Stimulated activated naive CD8-positive, alpha-beta T cell treated with anti-CD3 and anti-CD28 coated beads, Interleukin-15, Interleukin-2, amounts not matched to agents 100 U/mL and 50 U/mL, for 24 hours (primary cell): ENCODE results near the gene SCGB1C1.
A peak's percentile ranks its signal among the peaks of the same experiment; 100 is the strongest.
"Not testable (repeated sequence)": the region's sequence is repeated elsewhere in the genome, so short reads cannot be mapped to it uniquely, and the experiment has no call there.

ENCODE experiments used
- ATAC-seq: fragments of 150-1000 bp; cut with Tn5 transposase; one replicate; pipeline ENCODE4 v1.10.0; 2021
- DNase-seq: peaks from one replicate; pipeline ENCODE4 v3.0.0; 2021

SCGB1C1 gene

DNA sequence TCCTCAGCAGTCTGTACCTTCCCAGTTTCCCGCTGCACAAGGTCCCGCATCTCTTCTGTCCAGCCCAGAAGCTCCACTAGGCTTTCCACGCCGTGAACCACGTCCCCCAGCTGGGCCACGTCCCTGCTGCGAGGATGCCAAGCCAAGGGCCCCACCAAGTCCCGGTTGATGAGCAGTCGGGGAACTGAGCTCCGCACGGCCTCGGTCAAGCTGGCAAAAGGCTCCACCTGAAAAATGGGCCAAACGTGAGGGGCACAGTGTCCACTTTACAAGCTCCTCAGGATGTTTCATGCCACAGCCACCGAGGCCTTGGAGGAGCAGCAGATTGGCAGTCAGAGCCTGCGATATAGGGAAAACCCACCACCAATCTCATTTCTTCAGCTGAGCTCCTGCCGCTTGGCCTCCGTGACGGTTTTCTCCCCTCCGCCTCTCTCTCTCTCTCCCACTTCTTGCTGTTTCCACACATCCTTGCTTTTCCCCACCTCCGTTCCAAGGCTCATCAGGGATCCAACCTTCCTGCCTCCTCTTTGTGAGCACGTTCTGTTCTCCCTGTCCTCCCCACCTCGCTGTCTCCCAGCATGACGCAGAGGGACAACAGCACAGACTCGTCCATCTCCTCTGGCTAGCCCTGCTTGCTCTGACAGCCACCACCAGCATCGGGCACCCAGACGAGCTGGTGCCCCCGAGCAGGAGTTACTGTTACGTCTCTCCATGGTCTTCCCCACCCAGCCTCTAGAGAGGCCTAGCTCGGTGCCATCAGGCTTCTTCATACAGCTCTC, 26.1 kb downstream of the SCGB1C1 start:
- DNase-seq (no peak), ATAC-seq (no peak)

DNA sequence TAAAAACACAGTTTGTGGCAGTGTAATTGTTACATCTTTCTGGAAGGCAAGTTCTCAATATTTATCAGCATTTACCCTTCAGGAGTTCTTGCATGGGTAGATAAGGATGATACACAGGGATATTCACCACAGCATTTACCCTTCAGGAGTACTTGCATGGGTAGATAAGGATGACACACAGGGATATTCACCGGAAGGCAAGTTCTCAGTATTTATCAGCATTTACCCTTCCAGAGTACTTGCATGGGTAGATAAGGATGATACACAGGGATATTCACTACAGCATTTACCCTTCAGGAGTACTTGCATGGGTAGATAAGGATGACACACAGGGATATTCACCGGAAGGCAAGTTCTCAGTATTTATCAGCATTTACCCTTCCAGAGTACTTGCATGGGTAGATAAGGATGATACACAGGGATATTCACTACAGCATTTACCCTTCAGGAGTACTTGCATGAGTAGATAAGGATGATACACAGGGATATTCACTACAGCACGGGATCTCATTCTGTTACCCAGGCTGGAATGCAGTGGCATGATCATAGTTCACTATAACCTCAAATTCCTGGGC, 27.9 kb downstream of the SCGB1C1 start:
- not testable (repeated sequence) for DNase-seq, ATAC-seq

DNA sequence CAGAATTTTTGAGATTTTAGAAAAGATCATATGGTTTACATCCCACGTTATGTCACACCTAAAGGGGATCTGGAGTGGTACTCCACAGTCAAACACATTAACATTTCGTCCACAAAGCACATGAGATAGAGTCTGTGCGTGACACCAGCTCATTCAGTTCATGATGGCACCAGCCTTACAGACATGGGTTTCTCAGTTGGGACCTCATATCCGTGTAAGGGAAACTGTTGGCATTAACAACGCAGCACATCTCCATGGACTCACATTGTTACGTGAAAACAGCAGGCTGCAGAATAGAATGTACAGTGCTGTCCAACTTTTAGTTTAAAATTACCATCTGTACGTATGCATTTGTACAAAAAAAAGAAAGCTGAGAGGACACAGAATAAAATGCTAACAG, 28.7 kb downstream of the SCGB1C1 start:
- no peak for ATAC-seq
- no peak for DNase-seq

DNA sequence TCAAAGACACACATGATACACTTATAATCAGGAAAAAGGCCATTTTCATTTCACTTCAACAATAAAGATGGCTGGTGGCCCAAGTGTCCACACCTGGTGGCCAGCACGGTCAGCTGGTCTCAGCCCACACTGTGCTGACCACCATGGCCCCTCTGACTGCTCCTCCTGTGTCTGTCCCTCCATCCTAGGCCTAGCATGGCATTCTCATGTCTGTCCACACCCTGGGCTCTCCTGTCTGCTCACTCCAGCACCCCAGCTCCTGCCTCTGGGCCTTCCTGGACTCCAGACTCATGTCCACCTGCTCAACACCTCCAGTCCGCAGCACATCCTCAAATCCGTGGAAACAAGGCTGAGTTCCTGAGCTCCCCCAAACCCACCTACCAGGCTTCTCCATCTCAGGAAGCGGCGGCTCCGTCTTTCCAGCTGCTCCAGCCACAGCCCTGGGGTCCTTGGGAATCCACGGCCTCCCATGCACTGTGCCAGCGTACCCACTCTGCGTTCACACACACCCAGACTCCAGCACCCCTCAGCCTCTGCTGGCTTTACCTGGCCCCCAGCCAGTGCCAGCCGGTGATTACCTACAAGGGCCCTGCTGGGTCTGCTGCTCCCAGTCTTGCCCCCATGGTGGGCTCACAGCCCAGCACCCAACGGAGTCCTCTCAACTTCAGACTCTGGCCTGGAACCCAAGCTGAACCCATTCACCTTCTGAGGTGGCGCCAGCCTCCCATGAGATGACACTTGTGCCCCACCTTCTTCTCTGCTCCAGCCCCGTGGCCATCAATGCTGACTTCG, 29.3 kb downstream of the SCGB1C1 start:
- ATAC-seq = no peak
- DNase-seq = no peak

DNA sequence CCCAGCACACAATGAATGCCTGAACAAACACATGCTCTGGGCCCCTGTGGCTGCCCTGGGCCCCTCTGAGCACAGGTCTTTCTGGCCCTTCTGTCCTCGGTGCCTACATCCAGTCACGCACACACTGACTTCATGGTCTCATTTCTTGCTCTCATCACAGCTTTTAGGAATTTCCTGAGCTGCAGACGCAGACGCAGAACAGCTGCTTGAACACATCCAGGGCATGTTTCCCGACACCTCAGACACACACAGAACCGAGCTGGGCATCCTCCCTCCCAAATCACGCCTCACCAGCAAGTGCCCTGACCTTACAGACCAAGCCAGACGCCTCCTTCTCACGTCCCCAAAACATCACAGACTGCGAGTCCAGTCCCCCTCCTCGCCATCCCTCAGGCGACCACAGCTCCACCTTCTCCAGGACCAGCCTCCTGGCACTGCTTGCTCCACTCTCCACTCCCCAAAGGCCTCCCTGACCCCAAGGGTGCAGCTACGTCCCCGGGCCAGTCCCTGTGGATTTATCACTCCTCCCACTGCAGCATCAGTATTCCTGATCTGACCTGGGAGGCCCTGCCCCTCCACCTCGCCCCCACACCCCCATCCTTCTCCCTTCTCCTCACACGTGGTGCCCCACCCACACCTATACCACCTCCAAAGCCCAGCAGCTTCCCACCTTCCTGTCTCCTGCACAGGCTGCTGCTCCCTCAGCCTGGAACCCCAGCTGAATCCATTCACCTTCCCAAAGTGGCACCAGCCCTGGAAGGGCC, 30.3 kb downstream of the SCGB1C1 start:
- DNase-seq (no peak), ATAC-seq (no peak)

DNA sequence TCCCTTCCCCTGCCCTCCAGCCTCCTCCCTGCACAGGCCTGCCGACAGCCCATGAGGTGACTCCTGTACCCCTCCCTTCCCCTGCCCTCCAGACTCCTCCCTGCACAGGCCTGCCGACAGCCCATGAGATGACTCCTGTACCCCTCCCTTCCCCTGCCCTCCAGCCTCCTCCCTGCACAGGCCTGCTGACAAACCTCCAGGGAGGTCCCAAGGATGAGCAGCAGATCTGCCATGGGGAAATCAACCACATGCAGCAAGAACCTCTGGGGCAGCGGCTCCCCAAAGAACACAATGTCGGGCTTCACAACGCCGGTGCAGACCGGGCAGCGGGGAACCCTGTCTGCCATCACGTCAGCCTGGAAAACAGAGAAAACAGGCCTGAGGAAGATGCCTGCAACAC, 31.0 kb downstream of the SCGB1C1 start:
- ATAC-seq = no peak
- no peak for DNase-seq

DNA sequence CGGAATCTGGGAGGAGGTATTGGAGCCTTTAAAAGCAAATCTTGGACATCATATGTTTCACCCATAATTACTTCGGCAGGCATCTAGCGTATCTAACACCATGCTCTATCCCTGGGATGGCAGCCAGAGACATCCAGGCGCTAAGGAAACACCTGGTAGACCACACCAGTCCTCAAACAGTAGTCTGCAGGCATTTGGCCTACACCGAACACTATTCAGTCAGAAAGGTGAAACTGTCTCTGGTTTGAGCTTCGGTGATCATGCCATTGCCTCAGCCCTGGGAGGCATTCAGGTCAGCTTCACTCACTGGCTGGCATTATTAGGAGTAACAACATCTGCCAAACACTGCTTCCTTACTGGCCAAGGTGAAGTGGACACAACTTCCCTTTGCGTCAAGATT, 31.5 kb downstream of the SCGB1C1 start:
- ATAC-seq (no peak), DNase-seq (no peak)

DNA sequence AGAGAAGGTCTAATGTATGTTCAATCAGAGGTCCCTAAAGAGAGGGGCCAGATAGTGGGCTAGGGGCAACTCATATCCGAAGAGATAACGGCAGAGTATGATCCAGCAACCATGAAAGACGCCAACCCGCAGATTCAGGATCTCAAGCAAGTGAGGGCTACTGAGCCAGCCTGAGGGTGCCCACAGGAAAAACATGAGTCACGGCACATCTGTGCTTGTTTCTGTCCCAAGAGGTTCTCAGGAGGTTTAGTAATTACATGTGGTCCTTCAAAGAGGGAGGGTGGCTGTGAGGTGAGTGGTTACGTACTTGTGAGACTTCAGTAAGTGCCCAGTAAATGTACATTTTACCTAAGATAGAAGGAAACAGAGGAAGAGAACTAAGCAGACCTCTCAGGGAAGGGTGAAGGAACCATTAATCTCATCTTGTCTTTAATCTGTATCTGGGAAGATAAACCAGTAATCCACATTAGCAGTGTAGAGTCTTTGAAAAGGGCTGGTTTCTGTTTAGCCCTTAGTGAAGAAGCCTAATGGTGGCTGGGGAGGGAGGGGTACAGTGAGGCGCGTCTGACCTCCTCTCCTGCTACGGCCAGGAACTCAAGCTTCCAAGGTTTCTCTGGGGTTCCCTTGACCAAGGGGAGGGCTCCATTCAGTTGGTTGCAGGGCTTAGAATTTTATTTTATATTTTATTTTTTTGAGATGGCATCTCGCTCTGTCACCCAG, 33.0 kb downstream of the SCGB1C1 start:
- DNase-seq (peak; percentile 38), ATAC-seq (peak; percentile 94)

DNA sequence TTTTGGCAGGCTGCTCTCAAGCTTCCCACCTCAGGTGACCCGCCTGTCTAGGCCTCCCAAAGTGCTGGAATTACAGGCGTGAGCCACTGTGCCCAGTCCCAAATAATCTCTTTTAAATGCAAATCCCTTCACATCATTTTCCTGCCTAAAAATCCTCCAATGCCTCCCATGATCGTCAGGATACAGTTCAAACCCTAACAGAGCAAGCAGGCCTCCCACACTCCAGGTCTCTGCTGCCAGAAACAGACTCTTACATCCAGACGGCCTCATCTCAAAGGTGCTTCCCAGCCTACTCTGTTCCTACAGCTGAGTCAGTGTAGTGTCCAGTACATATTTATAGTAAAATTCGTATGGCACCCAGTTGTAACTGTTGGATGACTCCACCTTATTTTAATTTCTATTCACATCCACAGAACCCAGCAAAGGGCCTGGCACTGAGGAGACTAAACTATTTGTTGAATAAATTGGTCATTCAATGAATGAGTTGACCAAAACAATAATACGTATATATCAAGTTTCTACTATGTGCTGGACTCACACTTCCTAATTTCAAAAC, 35.0 kb downstream of the SCGB1C1 start:
- ATAC-seq = no peak
- no peak for DNase-seq

DNA sequence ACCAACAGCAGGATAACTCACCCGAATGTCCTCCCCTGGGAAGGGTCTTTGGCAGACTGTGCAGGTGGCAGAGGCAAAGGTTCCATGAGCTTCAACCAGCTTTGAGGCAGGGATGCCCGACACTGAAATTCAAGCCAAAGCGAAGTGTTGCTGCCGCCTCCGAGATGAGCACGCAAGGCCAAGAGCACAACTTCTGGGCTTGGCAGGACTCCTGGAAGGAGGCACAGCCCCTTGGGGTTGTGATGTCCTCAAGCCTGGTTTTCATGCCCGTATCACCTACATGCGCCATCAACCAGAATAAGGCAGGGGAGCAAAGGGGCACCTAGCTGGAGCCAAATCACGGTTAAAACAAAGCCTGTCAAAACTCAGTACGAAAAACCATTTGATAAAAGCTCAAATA, 37.6 kb downstream of the SCGB1C1 start:
- ATAC-seq = no peak
- DNase-seq = no peak

DNA sequence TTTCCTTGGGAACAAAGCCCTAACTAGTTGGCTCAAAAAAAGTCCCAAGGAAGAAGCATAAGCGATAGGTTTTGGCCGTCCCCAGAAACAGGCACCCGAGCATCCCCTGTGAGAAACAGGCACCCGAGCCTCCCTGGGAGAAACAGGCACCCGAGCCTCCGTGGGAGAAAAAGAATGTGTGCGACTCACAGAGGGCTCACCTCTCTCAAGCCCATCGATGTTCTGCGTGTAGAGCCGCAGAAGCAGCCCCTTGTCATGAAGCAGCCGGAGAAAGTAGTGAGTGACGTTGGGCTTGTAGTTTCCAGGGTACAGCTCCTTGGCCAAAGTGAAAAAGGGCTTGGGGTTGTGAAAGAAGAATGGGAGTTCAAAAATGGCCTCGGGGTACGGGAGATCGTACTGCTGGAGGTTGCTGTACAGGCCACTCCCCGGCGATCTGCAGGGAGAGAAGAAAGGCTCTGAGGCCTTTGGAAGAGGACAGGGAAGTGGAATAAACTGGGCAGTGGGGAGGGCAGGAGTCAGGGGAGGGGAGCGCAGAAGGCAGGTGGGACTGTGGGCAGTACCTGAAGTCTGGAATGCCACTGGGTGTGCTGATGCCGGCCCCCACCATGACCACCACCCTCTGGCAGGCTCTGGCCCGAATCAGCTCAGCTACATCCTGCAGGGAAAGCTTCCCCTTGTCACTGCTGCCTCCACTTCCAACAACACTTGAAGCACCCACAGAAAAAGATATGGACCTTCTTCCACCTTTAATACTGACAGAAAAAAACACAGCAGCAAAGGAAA, 40.1 kb downstream of the SCGB1C1 start:
- no peak for DNase-seq
- ATAC-seq = no peak

DNA sequence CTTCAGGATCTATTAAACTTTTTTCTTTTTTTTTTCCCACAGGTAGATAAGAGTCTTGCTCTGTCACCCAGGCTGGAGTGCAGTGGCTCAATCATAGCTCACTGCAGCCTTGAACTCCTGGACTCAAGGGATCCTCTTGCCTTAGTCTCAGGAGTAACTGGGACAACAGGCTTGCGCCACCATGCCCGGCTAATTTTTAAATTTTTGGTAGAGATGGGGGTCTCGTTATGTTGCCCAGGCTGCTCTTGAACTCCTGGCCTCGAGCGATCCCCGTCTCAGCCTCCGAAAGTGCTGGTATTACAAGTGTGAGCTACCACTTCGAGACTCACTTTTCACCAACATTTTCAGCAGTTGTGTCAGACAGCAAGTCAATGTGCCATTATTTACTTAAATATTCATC, 42.3 kb downstream of the SCGB1C1 start:
- ATAC-seq (no peak), DNase-seq (no peak)

DNA sequence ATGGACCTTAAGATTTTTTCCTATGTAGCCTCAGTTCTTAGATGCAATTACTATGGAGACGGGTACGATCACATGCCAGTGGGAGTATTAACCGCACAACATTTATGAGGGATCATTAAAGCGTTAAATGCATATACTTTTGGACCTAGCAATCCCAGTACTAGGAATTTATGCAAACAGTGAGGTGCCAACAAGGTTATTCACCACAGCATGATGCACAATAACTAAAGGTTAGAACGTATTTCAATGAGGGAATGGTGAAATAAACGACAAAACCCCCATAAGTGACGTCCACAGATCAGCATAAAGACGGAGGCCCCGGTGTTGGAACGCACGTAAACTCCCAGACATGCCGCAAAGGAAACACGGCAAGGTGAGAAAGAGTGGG, 42.7 kb downstream of the SCGB1C1 start:
- ATAC-seq = peak; percentile 57
- no peak for DNase-seq

DNA sequence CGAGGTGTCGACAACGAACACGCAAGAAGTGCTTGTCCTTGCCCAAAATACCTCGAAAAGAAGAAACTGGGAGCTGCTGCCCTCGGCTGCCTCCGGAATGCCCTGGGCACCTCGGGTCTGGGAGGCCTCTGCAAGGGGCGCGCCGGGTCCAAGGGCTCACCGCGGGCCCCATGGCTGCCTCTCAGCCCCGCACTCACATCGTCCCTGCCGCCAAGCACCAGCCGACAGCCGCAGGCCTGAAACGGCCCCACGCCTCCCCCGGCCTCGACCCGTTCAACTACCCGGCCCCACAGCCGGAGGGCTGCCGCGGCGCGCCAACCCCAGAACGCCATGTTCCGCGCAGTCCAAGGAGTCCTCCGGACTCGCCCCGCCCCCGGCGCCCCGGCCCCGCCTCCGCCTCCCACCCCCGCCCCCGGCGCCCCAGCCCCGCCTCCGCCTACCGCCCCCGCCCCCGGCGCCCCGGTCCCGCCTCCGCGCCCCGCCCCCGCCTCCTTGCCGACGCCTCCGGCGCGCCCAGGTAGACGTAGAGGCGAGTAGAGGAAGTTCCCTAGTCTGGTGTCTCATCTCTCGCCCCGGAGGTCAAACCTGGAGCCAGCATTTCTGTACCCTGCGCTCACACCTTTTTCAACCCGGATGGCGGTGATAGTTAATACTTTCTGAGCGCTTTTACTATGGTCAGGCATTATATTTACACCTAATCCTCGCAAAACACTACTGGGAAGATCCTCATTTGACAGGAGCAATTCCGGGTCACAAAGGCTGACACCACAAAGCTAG, 43.3 kb downstream of the SCGB1C1 start, which contains the start of gene SIRT3:
Gene SIRT3 (minus strand): TSS at position 346 of the 777 bp plus-strand sequence. CDS start 14 bp downstream, at position 332.
- ATAC-seq (peak; percentile 77), DNase-seq (peak; percentile 82)

DNA sequence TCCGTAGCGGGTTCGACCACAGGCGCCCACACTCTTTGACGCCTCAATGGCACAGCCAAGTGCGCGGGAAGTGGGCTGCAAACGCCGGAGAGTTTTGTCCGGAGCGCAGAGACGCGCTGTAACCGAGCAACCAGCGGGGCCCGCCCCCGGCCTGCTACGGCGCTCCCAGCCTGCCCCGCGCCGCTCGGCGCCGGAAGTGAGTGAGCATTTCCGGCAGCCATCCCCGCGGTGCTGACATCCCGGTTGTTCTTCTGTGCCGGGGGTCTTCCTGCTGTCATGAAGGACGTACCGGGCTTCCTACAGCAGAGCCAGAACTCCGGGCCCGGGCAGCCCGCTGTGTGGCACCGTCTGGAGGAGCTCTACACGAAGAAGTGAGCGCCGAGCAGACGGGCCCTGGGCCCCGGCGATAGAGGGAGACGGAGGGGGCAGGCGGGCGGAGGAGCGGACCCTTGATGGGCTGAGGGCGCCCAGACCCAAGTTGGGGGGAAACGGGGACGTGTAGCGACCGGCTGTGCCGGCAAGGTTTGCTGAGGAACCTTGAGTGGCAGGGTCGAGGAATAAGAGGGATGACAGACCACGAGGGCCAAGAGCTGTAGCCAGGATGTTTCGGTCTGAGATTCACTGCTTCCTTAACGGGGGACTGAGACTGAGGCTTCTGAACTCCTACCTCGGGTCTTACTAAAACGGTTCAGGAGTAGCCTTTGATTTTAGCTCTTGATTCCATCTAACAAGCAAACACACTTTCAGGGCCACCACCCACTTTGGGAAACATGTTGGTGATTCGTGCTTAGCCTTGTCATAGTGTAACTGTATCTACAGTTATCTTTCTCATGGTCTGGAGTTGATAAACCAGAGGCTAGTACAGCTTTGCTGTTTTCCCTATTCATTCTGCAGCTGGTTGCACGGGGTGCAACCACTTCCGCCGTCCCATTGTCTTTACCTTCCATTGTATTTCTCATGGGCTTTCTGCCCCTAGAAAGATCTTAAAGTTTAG, 44.2 kb downstream of the SCGB1C1 start, which contains the start of gene PSMD13:
Gene PSMD13 (plus strand): TSS at position 203 of the 994 bp plus-strand sequence. CDS start 74 bp downstream, at position 277.
- peak; percentile 86 for ATAC-seq
- peak; percentile 93 for DNase-seq

DNA sequence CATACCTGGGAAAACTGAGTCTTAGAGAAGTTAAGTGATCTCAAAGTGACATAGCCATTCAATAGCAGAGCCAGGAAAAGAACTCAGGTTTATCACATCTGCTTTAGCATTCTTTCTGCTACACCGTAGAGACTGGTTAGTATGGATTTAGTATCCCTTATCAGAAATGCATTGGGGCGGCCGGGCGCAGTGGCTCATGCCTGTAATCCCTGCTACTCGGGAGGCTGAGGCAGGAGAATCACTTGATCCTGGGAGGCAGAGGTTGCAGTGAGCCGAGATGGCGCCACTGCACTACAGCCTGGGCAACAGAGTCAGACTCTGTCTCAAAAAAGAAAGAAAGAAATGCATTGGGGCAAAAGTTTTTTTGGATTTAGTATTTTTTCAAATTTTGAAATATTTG, 45.5 kb downstream of the SCGB1C1 start:
- ATAC-seq, DNase-seq: not testable (repeated sequence)

DNA sequence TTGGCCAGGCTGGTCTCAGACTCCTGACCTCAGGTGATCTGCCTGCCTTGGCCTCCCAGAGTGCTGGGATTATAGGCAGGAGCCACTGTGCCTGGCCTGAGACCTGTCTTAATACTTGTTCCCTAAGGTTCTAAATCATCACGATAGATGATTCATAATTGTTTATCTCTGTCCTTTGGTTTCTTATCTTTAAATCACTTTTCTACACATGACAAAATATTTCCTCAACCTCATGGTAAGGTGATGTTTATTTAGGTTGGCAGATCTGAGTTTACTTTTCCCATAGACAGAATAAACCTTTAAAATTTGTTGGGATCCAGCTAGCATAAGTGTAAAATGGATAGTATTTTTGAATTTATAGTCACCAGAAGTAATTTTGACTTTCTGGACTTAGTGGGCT, 47.4 kb downstream of the SCGB1C1 start:
- ATAC-seq = no peak
- no peak for DNase-seq

DNA sequence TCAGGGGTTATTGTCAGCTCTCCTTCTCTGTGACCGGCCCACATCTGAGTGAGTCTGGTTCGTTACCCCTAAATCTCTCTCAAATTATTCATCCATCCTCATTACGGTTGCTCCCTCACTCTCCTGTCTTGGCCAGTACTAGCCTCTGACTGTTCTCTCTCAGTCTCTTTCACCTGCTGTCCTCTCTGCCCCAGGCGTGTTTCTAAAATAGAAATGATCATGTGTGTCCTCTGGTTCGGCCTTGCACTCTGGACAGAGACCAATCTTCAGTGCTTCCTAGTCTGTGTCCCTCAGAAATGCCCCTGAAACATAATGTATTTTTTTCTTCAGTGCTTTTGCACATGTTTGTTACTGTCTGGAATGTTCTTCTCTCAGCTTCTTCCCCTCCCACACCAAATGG, 48.8 kb downstream of the SCGB1C1 start:
- no peak for ATAC-seq
- no peak for DNase-seq
